GM18870 (cell line): Measurements from ENCODE around the gene IKZF1.

Source experiments
- ATAC-seq: cut with Tn5 transposase; IDR thresholded peaks from one replicate; pipeline ENCODE4 v1.9.1; 2021; ENCODE audit warnings: moderate library complexity; ENCODE audit not compliant: unreplicated experiment

The IKZF1 gene

GRCh38 chr7:50282813-50283605 lies 21.5 kb upstream of the IKZF1 start:
- ATAC-seq, result no peak

- no peak for ATAC-seq
Observed at GRCh38 chr7:50283731-50284130, 20.8 kb upstream of the IKZF1 start.

DNA sequence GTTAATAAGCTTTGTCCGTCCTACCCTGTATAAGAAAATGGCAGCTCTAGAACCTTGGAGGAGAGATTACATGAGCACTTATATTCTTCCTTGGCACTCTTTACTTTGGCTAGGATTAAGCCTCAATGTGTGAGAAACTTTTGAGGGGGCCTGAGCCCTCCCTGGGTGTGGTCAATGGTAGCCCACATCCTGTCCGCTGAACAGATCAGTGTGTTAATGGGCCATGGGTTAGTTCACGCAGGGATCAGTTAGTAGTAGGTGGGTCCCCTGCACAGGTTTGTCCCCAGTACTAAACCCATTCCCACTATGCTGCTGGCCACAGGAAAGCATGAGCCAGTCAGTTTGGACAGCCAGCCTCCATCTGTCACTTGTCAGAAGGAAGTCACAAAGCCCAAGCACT lies 20.2 kb upstream of the IKZF1 start:
- ATAC-seq, result no peak

GRCh38 chr7:50285269-50285668 lies 19.2 kb upstream of the IKZF1 start:
- no peak for ATAC-seq

DNA sequence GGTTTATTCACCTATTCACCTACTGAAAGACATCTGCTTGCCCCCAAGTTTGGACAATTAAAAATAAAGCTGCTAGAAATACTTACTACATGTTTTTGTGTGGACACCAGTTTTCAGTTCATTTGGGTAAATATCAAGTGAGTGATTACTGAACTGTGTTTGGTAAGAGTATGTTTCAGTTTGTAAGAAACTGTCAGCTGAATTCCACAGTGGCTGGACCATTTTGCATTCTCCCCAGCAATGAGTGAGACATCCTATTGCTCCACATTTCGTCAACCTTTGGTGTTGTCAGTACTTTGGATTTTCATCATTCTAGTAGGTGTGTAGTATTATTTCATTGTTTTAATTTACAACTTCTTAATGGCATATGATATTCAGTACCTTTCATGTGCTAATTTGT lies 17.4 kb upstream of the IKZF1 start:
- ATAC-seq, result no peak

GRCh38 chr7:50292165-50292757 lies 12.3 kb upstream of the IKZF1 start:
- ATAC-seq, result no peak

- ATAC-seq, result no peak
Observed at GRCh38 chr7:50292763-50293162, 11.8 kb upstream of the IKZF1 start.

- ATAC-seq, result peak; percentile 55
Observed at GRCh38 chr7:50293509-50294179, 10.9 kb upstream of the IKZF1 start.

GRCh38 chr7:50295133-50295532 lies 9.4 kb upstream of the IKZF1 start:
- no peak for ATAC-seq

DNA sequence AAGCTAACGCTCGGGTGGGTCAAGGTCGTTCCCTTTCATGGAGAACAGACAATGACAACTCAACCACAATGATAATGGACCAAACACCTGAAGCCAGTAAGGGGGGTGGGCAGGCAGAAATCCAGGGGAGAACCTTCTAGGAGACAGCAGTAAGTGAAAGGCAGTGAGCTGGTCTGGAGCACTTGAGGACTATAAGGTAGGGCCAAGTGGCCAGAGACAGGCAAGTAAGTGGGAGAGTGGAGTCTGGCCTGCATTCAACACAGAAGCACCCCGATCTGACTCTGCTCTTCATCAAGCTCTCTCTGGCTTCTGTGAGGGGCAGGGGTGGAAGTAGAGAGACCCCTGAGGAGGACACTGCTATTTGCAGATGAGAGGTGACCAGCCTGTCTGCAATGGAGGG lies 7.7 kb upstream of the IKZF1 start:
- no peak for ATAC-seq

- ATAC-seq, result no peak
Observed at GRCh38 chr7:50298811-50299562, 5.5 kb upstream of the IKZF1 start.

GRCh38 chr7:50300336-50300735 lies 4.2 kb upstream of the IKZF1 start:
- ATAC-seq, result no peak

GRCh38 chr7:50302486-50303334 lies 1.8 kb upstream of the IKZF1 start:
- ATAC-seq, result no peak

GRCh38 chr7:50303335-50304128 lies 984 bp upstream of the IKZF1 start:
- no peak for ATAC-seq

DNA sequence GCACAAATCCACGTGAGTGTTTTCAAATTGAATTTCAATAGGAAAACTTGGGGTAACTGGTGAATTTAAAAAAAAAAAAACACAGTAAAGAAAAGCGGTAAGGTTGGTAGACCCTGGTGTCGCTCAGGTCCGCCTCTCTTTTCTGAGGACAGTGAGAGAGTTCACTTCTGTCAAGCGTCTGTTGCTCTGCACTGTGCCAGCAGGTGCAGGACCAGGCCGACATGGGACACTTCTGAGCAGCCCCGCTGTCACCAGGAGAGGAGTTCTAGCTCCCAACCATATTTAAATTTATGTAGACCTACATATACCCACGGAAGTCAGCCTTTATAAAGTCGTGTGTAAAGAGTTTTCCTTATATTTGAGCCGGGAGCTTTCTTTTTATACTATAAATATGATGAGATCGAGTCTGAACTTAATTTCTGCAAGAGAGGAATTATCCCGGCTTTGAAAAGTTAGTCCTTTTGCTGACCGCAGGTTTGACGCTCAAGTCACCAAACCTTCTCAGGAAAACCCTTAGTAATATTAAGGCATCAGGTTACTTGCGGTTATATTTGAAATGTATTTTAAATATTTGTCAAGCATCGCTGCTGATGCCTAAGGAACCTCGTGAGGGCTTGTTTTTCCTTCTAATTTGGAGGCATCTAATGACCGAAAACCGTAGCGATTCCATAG lies 531 bp downstream of the IKZF1 start:
- ATAC-seq, result peak; percentile 40

- ATAC-seq, result no peak
Observed at GRCh38 chr7:50305583-50306493, 1.3 kb downstream of the IKZF1 start.

GRCh38 chr7:50306494-50307367 lies 2.2 kb downstream of the IKZF1 start:
- ATAC-seq, result no peak
